GM18508 (cell line): ENCODE data around the gene TNK2.

Experiments used
- ATAC-seq: cut with Tn5 transposase; IDR thresholded peaks from one replicate; pipeline ENCODE4 v1.9.1; 2021; ENCODE audit warnings: moderate number of reproducible peaks; ENCODE audit not compliant: insufficient read depth, unreplicated experiment

Gene TNK2

GRCh38 chr3:195900436-195901355, 7.7 kb downstream of the TNK2 start:
- ATAC-seq, result no peak

- no peak for ATAC-seq
These were observed 8.5 kb downstream of the TNK2 start for GRCh38 chr3:195899701-195900435.

GRCh38 chr3:195897853-195898415, 10.4 kb downstream of the TNK2 start:
- no peak for ATAC-seq

- no peak for ATAC-seq
These were observed 11.1 kb downstream of the TNK2 start for GRCh38 chr3:195897081-195897852.

- no peak for ATAC-seq
These were observed 11.8 kb downstream of the TNK2 start for GRCh38 chr3:195896361-195897080.

- ATAC-seq, result no peak
These were observed 12.4 kb downstream of the TNK2 start for GRCh38 chr3:195895861-195896360.

- ATAC-seq, result no peak
These were observed 13.1 kb downstream of the TNK2 start for GRCh38 chr3:195895078-195895860.

- no peak for ATAC-seq
These were observed 14.4 kb downstream of the TNK2 start for GRCh38 chr3:195893916-195894465.

- ATAC-seq, result no peak
These were observed 14.8 kb downstream of the TNK2 start for GRCh38 chr3:195893516-195893915.

- ATAC-seq, result no peak
These were observed 15.3 kb downstream of the TNK2 start for GRCh38 chr3:195893044-195893395.

GRCh38 chr3:195892105-195893043, 16.0 kb downstream of the TNK2 start:
- no peak for ATAC-seq

- ATAC-seq, result no peak
These were observed 16.8 kb downstream of the TNK2 start for GRCh38 chr3:195891431-195892104.

GRCh38 chr3:195889870-195890295, 18.5 kb downstream of the TNK2 start:
- no peak for ATAC-seq

GRCh38 chr3:195888981-195889869, 19.1 kb downstream of the TNK2 start:
- no peak for ATAC-seq

- no peak for ATAC-seq
These were observed 20.0 kb downstream of the TNK2 start for GRCh38 chr3:195888311-195888761.

- no peak for ATAC-seq
These were observed 20.7 kb downstream of the TNK2 start for GRCh38 chr3:195887670-195888069.
